Renal cortical epithelial cell (primary cell): ENCODE measurements around the gene DSG3. TPM values are rescaled to one million over a fixed set of nuclear protein-coding genes. Genes with fewer than 3 reads are reported as not detected.

Experiments used
- DNase-seq: peaks from one replicate; pipeline ENCODE4 v3.0.0-alpha.2; 2011; ENCODE audit warnings: low read depth
- total RNA-seq: library from RNA; depleted of rRNA; stranded (reverse); fragments of >200 nt; gene quantifications from 2 replicates; pipeline ENCODE4 v1.2.3, GENCODE V29; 2014

DSG3 gene
- total RNA-seq, result 0.05 and 0.35 TPM in 2 replicates

- no peak for DNase-seq
These were observed at the start of gene DSG3 for GRCh38 chr18:31447530-31448191. Gene DSG3 (plus strand): TSS chr18:31447741. CDS start chr18:31447878, 137 bp downstream.

- DNase-seq, result no peak
These were observed 49.4 kb upstream of the DSG3 start for GRCh38 chr18:31398191-31398590.

- DNase-seq, result peak; percentile 95
These were observed 48.1 kb upstream of the DSG3 start for GRCh38 chr18:31399306-31400032.

GRCh38 chr18:31401156-31402025, 46.1 kb upstream of the DSG3 start:
- DNase-seq, result peak; percentile 89

GRCh38 chr18:31402026-31402373, 45.5 kb upstream of the DSG3 start:
- DNase-seq, result peak; percentile 30

- no peak for DNase-seq
These were observed 44.1 kb upstream of the DSG3 start for GRCh38 chr18:31403409-31403808.

GRCh38 chr18:31407649-31408048, 39.9 kb upstream of the DSG3 start:
- DNase-seq, result no peak

- no peak for DNase-seq
These were observed 38.3 kb upstream of the DSG3 start for GRCh38 chr18:31409276-31409675.

GRCh38 chr18:31410716-31411483, 36.6 kb upstream of the DSG3 start:
- DNase-seq, result no peak

- DNase-seq, result no peak
These were observed 34.4 kb upstream of the DSG3 start for GRCh38 chr18:31413137-31413536.

GRCh38 chr18:31417850-31418249, 29.7 kb upstream of the DSG3 start:
- DNase-seq, result no peak

GRCh38 chr18:31419457-31419932, 28.0 kb upstream of the DSG3 start:
- no peak for DNase-seq

- DNase-seq, result no peak
These were observed 27.5 kb upstream of the DSG3 start for GRCh38 chr18:31420032-31420431.

- no peak for DNase-seq
These were observed 27.0 kb upstream of the DSG3 start for GRCh38 chr18:31420524-31420923.

GRCh38 chr18:31424383-31424988, 23.1 kb upstream of the DSG3 start:
- DNase-seq, result peak; percentile 43

GRCh38 chr18:31426021-31426420, 21.5 kb upstream of the DSG3 start:
- no peak for DNase-seq

GRCh38 chr18:31426871-31427406, 20.6 kb upstream of the DSG3 start:
- DNase-seq, result no peak

GRCh38 chr18:31428211-31428610, 19.3 kb upstream of the DSG3 start:
- DNase-seq, result no peak

- no peak for DNase-seq
These were observed 17.9 kb upstream of the DSG3 start for GRCh38 chr18:31429623-31430022.

GRCh38 chr18:31430072-31430471, 17.5 kb upstream of the DSG3 start:
- no peak for DNase-seq

GRCh38 chr18:31430554-31430953, 17.0 kb upstream of the DSG3 start:
- no peak for DNase-seq
